ENCODE results near the gene NAGLU. TPM values are rescaled to one million over a fixed set of nuclear protein-coding genes. Genes with fewer than 3 reads are reported as not detected.

Gene NAGLU
- total and polyA plus RNA-seq, 5 donors from 2014 or later: 9.2 to 17.2 (median 11.8) TPM

DNA sequence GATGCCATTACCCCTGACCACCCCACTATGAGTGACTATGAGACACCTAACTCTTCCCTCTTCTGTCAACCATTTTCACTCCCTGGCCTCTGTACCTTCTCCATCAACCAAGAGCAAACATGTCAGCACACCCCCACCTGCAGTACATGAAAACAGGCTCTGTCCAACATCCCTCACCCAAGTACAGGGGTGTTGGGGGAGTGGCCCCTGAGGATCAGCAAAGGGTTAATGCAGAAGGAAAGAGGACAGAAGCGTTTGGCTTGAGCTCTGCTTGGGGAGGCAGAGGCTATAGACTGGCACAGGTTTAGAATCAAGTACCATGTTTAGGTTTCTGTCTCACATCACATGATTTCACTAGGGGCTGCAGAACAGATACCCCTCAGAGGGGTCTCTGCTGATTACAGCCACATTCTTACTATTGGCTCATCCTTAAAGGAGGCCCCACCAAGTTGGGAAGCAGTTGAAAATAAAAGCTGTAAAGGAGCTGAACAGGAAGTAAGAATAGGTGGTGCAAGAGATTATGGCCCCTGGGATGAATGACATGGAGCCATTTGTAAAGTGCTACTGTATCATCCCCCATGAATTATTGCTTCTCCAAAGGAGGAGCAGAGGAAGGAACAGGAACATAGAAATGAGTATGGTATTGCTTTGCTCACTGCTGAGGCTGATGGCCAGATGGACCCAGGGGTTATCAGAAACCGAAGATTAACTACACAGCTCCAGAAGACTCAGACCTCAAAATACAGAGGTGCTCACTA, 43.9 kb downstream of the NAGLU start:
- Mint-ChIP-seq H3K27me3 (no peaks in the 10 kb centered on the region), H3K9me3 (no peaks in the 10 kb centered on the region), H3K4me1 (peaks cover 4 to 33% (median 20%) of the 10 kb centered on the region in 4 donors), H3K4me3 (peak overlapping the region in 3 of 4 donors; percentile 56 to 70 (median 69)), H3K36me3 (peaks cover 18% of the 10 kb centered on the region), H3K27ac (peak overlapping the region; percentile 25 to 64 (median 58))
- ATAC-seq (ENCODE audit: low read depth in 2 of 2) (no peak), DNase-seq (no peak)
- H3K27ac ChIP-seq (ENCODE audit: insufficient read depth, low read length, poor library complexity, severe bottlenecking): no peak overlapping the region
- H3K4me3 ChIP-seq (ENCODE audit: low read depth, low read length): no peak overlapping the region
- H3K27me3 ChIP-seq (ENCODE audit: control insufficient read depth, insufficient read depth, low read length): no peaks in the 10 kb centered on the region
- H3K9me3 ChIP-seq (ENCODE audit: control insufficient read depth in 2 of 2, low read length in 2 of 2): no peaks in the 10 kb centered on the region
- peaks cover 51% of the 10 kb centered on the region for H3K36me3 ChIP-seq (ENCODE audit: control insufficient read depth, insufficient read depth, low read length)
- H3K4me1 ChIP-seq (ENCODE audit: control insufficient read depth, insufficient read depth, low read length, poor library complexity, severe bottlenecking): peaks cover 19% of the 10 kb centered on the region

DNA sequence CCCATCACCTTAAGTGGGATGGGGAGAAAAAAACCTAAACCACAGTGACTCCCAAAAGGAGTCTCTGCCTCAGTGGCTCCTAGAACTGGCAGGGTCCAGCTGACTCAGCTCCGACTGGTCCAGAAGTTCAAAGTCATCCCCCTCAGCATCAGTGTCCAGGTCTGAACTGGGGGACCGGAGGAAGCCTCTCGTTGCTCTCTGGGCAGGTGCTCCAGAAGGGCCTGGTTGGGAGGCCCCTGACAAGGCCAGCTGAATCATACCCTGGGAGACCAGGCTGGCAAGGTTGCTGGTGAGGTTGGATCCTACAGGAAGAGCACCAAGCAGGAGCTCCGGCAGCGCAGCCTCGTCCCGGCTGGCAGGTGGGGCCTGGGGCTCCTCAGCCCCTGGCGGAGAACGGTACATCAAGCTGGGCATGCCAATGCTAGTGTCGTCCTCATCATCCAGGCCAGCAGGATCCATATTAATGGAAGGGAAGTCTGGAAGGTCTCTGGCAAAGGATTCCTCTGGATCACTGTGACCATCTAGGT, 45.8 kb downstream of the NAGLU start:
- H3K27ac ChIP-seq (ENCODE audit: insufficient read depth, low read length, poor library complexity, severe bottlenecking): no peak overlapping the region
- H3K4me3 Mint-ChIP-seq: no peak overlapping the region
- ATAC-seq (ENCODE audit: low read depth in 2 of 2) (no peak), DNase-seq (no peak)
- peaks cover 21% of the 10 kb centered on the region for H3K36me3 Mint-ChIP-seq
- no peaks in the 10 kb centered on the region for H3K9me3 Mint-ChIP-seq
- H3K9me3 ChIP-seq (ENCODE audit: control insufficient read depth in 2 of 2, low read length in 2 of 2): no peaks in the 10 kb centered on the region
- no peak overlapping the region for H3K27ac Mint-ChIP-seq
- H3K36me3 ChIP-seq (ENCODE audit: control insufficient read depth, insufficient read depth, low read length): peaks cover 67% of the 10 kb centered on the region
- no peaks in the 10 kb centered on the region for H3K27me3 Mint-ChIP-seq
- no peak overlapping the region for H3K4me3 ChIP-seq (ENCODE audit: low read depth, low read length)
- no peaks in the 10 kb centered on the region for H3K27me3 ChIP-seq (ENCODE audit: control insufficient read depth, insufficient read depth, low read length)
- H3K4me1 Mint-ChIP-seq: peaks cover 0 to 29% (median 20%) of the 10 kb centered on the region in 4 donors
- H3K4me1 ChIP-seq (ENCODE audit: control insufficient read depth, insufficient read depth, low read length, poor library complexity, severe bottlenecking): peaks cover 19% of the 10 kb centered on the region

DNA sequence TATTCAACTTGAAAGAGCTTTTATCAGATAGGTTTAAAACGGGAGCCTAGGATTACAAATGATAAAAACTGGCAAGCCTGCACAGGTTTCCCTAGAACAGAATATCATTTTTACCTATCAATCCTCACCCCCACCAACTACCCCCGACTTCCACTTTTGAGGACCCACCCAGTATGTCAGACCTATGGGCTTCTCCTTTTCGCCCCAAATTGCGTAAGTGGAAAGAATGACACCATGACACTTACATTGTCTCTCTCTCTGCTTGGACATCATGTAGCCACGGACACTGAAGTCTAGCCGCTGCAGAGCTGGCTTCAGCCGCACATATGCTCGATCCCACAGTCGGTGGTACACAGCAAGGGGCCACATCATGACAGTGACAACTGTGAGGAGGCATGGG, 48.8 kb downstream of the NAGLU start:
- H3K27ac ChIP-seq (ENCODE audit: insufficient read depth, low read length, poor library complexity, severe bottlenecking): no peak overlapping the region
- no peak overlapping the region for H3K4me3 Mint-ChIP-seq
- no peaks in the 10 kb centered on the region for H3K9me3 Mint-ChIP-seq
- H3K36me3 Mint-ChIP-seq: peaks cover 27% of the 10 kb centered on the region
- peaks cover 0 to 18% (median 10%) of the 10 kb centered on the region in 4 donors for H3K4me1 Mint-ChIP-seq
- peaks cover 92% of the 10 kb centered on the region for H3K36me3 ChIP-seq (ENCODE audit: control insufficient read depth, insufficient read depth, low read length)
- no peaks in the 10 kb centered on the region for H3K27me3 Mint-ChIP-seq
- H3K4me3 ChIP-seq (ENCODE audit: low read depth, low read length): no peak overlapping the region
- H3K4me1 ChIP-seq (ENCODE audit: control insufficient read depth, insufficient read depth, low read length, poor library complexity, severe bottlenecking): no peaks in the 10 kb centered on the region
- no peak for DNase-seq
- H3K27ac Mint-ChIP-seq: peak overlapping the region in 1 of 3 donors; percentile 26
- ATAC-seq (ENCODE audit: low read depth in 2 of 2): no peak
- H3K27me3 ChIP-seq (ENCODE audit: control insufficient read depth, insufficient read depth, low read length): no peaks in the 10 kb centered on the region
- no peaks in the 10 kb centered on the region for H3K9me3 ChIP-seq (ENCODE audit: control insufficient read depth in 2 of 2, low read length in 2 of 2)

DNA sequence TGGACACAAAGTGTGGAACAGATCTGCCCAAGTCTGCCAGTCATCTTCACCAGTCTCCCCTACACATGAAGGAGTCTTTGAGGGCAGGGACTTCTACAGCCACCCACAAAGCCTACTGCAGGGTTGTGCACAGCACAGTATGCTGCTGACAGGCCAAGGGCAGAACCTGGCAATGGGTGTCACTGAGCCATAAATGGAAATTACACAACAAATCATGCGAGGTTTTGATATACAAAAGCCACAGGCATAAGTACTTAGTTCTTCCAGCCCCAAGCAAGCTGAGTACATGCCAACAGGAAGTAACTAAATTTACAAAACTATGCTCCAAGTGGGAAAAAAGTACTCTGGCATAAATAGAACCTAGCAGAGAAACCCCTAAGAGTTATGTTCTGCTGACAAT, 49.3 kb downstream of the NAGLU start:
- Histone ChIP-seq H3K27ac (ENCODE audit: insufficient read depth, low read length, poor library complexity, severe bottlenecking) (no peak overlapping the region), H3K36me3 (ENCODE audit: control insufficient read depth, insufficient read depth, low read length) (peaks cover 93% of the 10 kb centered on the region), H3K4me3 (ENCODE audit: low read depth, low read length) (no peak overlapping the region), H3K9me3 (ENCODE audit: control insufficient read depth in 2 of 2, low read length in 2 of 2) (no peaks in the 10 kb centered on the region), H3K27me3 (ENCODE audit: control insufficient read depth, insufficient read depth, low read length) (no peaks in the 10 kb centered on the region), H3K4me1 (ENCODE audit: control insufficient read depth, insufficient read depth, low read length, poor library complexity, severe bottlenecking) (no peaks in the 10 kb centered on the region)
- ATAC-seq (ENCODE audit: low read depth in 2 of 2) (no peak), DNase-seq (no peak)
- Mint-ChIP-seq H3K4me1 (peaks cover 0 to 18% (median 10%) of the 10 kb centered on the region in 4 donors), H3K36me3 (peaks cover 27% of the 10 kb centered on the region), H3K4me3 (no peak overlapping the region), H3K27me3 (no peaks in the 10 kb centered on the region), H3K27ac (peak overlapping the region in 1 of 3 donors; percentile 23), H3K9me3 (no peaks in the 10 kb centered on the region)

DNA sequence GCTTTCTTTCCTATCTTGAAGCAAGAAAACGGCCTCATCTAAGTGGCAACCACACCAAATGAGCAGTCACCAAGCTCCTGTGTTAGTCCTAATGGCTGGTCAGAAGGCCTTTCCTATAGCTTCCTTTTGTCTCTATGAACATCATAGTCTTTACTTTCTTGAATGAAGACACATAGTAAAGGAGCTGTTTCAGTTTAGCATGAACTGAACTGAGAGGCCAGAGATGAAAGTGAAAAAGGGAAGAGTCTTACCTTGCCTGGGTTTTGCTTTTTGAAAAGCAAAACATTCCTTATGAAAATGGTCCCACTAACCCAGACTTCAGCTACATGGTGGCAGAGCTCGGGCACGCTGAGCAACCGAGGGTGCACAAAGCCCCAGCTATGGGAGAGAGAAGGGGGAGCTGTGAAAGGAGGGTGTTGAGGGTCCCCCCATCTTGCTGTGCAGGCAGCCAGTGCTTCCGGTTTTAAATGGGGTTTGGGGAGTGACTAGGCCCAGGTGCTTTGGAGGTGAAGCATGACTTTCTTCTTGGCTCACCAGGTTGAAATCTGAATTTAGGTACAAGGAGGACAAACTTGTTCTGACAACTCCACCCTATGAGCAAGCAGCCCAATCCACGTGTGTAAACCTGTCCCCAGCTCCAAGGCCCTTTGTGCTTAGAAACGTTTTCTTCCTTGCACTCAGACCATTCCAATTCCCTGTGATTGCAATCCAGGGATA, 50.6 kb downstream of the NAGLU start:
- Histone ChIP-seq H3K4me3 (ENCODE audit: low read depth, low read length) (no peak overlapping the region), H3K9me3 (ENCODE audit: control insufficient read depth in 2 of 2, low read length in 2 of 2) (no peaks in the 10 kb centered on the region), H3K27ac (ENCODE audit: insufficient read depth, low read length, poor library complexity, severe bottlenecking) (no peak overlapping the region), H3K27me3 (ENCODE audit: control insufficient read depth, insufficient read depth, low read length) (no peaks in the 10 kb centered on the region), H3K36me3 (ENCODE audit: control insufficient read depth, insufficient read depth, low read length) (peaks cover 94% of the 10 kb centered on the region), H3K4me1 (ENCODE audit: control insufficient read depth, insufficient read depth, low read length, poor library complexity, severe bottlenecking) (no peaks in the 10 kb centered on the region)
- Mint-ChIP-seq H3K9me3 (no peaks in the 10 kb centered on the region), H3K4me3 (no peak overlapping the region), H3K27ac (peak overlapping the region in 2 of 3 donors; percentile 73 to 76), H3K4me1 (peaks cover 0 to 19% (median 11%) of the 10 kb centered on the region in 4 donors), H3K36me3 (peaks cover 28% of the 10 kb centered on the region), H3K27me3 (no peaks in the 10 kb centered on the region)
- ATAC-seq (ENCODE audit: low read depth in 2 of 2): no peak
- DNase-seq: no peak

DNA sequence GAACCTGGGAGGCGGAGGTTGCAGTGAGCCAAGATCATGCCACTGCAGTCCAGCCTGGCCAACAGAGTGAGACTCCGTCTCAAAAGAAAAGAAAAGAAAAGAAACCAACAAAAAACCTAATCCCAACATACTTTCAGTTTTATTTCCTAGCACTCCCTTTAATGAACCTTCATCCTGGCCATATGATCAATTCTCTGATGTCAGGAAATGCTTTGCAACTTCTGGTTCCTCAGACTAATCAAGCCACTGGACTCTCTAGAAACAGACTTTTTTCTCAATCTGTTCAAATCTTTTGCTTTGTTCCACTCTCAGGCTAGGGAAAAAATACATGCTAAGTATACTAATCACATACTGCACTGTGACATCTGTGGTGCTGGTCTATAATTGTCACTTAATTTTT, 54.8 kb downstream of the NAGLU start:
- ATAC-seq (ENCODE audit: low read depth in 2 of 2): no peak
- Mint-ChIP-seq H3K27me3 (no peaks in the 10 kb centered on the region), H3K4me3 (no peak overlapping the region), H3K27ac (no peak overlapping the region), H3K9me3 (no peaks in the 10 kb centered on the region), H3K36me3 (peaks cover 17% of the 10 kb centered on the region), H3K4me1 (peaks cover 0 to 35% (median 17%) of the 10 kb centered on the region in 4 donors)
- DNase-seq: no peak
- Histone ChIP-seq H3K27me3 (ENCODE audit: control insufficient read depth, insufficient read depth, low read length) (no peaks in the 10 kb centered on the region), H3K27ac (ENCODE audit: insufficient read depth, low read length, poor library complexity, severe bottlenecking) (no peak overlapping the region), H3K9me3 (ENCODE audit: control insufficient read depth in 2 of 2, low read length in 2 of 2) (no peaks in the 10 kb centered on the region), H3K4me3 (ENCODE audit: low read depth, low read length) (no peak overlapping the region), H3K4me1 (ENCODE audit: control insufficient read depth, insufficient read depth, low read length, poor library complexity, severe bottlenecking) (no peaks in the 10 kb centered on the region), H3K36me3 (ENCODE audit: control insufficient read depth, insufficient read depth, low read length) (peaks cover 69% of the 10 kb centered on the region)

DNA sequence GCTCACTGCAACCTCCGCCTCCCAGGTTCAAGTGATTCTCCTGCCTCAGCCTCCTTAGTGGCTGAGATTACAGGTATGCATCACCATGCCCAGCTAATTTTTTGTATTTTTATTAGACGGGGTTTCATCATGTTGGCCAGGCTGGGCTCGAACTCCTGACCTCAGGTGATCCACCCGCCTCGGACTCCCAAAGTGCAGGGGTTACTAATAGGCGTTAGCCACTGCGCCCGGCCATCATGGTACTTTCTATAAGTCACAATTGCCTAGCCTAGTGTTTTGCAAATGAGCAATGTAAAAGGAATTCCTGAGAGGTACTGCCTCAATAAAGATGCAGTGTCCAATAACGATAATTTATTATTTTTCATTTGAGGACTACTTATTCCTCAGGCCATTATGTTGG, 55.4 kb downstream of the NAGLU start:
- H3K9me3 ChIP-seq (ENCODE audit: control insufficient read depth in 2 of 2, low read length in 2 of 2): no peaks in the 10 kb centered on the region
- ATAC-seq (ENCODE audit: low read depth in 2 of 2) (no peak), DNase-seq (no peak)
- no peak overlapping the region for H3K4me3 ChIP-seq (ENCODE audit: low read depth, low read length)
- H3K27me3 ChIP-seq (ENCODE audit: control insufficient read depth, insufficient read depth, low read length): no peaks in the 10 kb centered on the region
- peaks cover 68% of the 10 kb centered on the region for H3K36me3 ChIP-seq (ENCODE audit: control insufficient read depth, insufficient read depth, low read length)
- Mint-ChIP-seq H3K27me3 (no peaks in the 10 kb centered on the region), H3K36me3 (peaks cover 19% of the 10 kb centered on the region), H3K4me1 (peaks cover 3 to 36% (median 18%) of the 10 kb centered on the region in 4 donors), H3K9me3 (no peaks in the 10 kb centered on the region), H3K4me3 (no peak overlapping the region), H3K27ac (no peak overlapping the region)
- H3K27ac ChIP-seq (ENCODE audit: insufficient read depth, low read length, poor library complexity, severe bottlenecking): no peak overlapping the region
- no peaks in the 10 kb centered on the region for H3K4me1 ChIP-seq (ENCODE audit: control insufficient read depth, insufficient read depth, low read length, poor library complexity, severe bottlenecking)
